Esophagus mucosa (tissue), 1 donor: ENCODE data around the gene CCDC61. TPM values are rescaled to one million over a fixed set of nuclear protein-coding genes. Genes with fewer than 3 reads are reported as not detected.
A peak's percentile ranks its signal among the peaks of the same experiment; 100 is the strongest.

Experiments used
- ATAC-seq: fragments of 200-7000 bp; cut with Tn5 transposase; one replicate; pipeline ENCODE4 v1.9.1; 2020
- total RNA-seq: library from RNA; stranded (reverse); gene quantifications from one replicate; pipeline ENCODE4 v1.2.4, GENCODE V29; 2023
- donor health status: DM: yes; HTN: yes; CAD: no.

The CCDC61 gene
- total RNA-seq, 1 donor from 2014 or later = 9.1 TPM

DNA sequence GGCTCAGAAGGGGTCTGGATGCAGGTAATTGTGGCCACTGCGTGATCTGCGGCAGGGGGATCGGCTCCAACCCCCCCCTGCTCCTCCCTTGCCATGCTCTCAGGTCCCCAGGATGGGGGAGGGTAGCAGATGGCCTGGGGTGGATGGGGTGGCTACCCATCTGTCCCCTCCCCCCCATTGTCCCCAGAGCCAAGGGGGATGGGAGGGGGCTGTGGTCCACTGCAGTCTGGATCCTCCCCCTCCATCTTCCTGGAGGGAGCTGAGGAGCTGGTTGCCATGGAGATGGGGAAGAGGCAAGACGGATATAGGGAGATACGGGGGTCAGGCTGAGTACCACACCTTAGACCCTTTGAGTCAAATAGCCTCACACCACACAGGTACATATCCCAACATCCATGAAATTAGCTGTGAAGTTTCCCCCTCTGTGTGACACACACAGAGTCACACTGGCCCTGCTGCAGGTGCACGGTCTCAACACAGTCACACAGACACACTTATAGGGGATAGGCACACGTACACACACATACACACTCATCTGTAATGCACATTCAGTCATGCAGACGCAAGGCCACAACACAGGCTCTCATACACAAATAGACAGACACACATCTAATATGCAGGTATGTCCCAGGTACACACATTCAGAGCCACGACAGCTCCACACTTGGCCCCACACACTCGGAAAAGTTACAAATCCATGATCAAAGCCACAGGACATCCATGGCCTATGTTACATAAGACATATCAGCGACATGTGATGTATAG is 19.8 kb upstream of the CCDC61 start:
- ATAC-seq = no peak

GRCh38 chr19:45976178-45976577 is 19.1 kb upstream of the CCDC61 start:
- no peak for ATAC-seq

DNA sequence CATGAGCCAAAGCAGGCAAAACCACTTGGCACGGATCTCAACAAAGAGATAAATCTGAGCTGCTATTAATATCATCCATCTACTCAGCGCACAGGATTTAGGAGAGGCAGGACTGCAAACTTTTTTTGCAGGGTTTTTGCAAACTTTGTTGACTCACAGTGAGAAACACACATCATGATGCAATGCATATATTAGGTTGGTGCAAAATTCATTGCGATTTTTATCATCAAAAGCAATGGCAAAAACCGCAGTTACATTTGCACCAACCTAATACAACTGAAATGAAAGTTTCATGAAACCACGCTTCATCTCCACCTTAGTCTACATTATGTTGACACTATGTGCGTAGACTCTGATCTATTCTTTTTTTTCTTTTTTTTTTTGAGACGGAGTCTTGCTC is 17.1 kb upstream of the CCDC61 start:
- no peak for ATAC-seq

DNA sequence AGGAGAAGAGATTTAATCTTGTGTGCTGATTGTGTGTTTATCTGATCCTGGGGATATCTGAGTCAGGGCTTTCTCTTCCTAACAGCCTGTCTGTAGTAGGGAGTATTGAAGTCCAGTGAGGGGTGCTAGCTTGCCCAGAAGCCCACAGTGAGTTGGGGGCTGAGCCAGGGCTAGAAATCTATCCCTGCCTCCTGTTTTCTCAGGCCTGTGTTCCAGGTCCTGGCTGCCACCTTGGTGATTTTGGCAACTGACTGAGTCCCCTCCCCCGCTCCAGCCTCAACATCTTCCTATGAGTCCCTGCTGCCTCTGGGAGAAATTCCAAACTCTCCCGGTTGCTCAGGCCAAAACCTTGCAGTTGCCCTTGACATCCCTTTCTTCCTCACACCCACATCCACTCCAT is 13.9 kb upstream of the CCDC61 start:
- ATAC-seq = no peak

DNA sequence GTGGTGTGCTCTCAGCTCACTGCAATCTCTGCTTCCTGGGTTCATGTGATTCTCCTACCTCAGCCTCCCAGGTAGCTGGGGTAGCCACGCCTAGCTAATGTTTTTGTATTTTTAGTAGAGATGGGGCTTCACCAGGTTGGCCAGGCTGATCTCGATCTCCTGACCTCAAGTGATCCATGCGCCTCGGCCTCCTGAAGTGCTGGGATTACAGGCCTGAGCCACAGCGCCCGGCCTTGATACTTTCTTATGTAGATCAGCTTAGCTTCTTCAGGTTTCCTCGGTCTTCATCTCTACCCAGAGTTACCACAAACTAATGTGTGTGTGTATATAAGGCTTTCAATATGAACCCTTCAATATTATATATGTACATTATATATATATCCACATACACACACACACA is 9.9 kb upstream of the CCDC61 start:
- no peak for ATAC-seq

DNA sequence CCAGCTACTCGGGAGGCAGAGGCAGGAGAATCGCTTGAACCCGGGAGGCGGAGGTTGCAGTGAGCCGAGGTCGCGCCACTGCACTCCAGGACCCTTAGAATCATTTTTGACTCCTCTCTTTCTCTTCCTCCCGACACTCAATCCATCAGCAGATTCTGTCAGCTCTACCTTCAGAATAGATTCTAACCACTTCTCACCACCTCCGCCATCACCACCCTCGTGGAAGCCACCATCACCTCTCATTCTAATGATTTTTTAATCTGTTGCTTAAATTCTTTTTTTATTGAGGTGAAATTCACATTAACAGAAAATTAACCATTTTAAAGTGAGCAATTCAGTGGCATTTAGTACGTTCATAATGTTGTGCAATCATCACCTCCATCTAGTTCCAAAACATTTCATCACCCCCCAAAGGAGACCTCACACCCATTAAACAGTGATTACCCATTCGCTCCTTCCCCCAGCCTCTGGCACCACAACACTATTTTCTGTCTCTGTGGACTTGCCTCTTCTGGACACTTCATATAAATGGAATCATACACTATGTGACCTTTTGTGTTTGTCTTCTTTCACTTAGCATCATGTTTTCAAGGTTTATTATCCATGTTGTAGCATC is 5.0 kb upstream of the CCDC61 start:
- ATAC-seq = no peak

- ATAC-seq = no peak
Measured at GRCh38 chr19:45994456-45994997, 740 bp upstream of the CCDC61 start.

- no peak for ATAC-seq
Measured at GRCh38 chr19:45995715-45996385, 583 bp downstream of the CCDC61 start.

DNA sequence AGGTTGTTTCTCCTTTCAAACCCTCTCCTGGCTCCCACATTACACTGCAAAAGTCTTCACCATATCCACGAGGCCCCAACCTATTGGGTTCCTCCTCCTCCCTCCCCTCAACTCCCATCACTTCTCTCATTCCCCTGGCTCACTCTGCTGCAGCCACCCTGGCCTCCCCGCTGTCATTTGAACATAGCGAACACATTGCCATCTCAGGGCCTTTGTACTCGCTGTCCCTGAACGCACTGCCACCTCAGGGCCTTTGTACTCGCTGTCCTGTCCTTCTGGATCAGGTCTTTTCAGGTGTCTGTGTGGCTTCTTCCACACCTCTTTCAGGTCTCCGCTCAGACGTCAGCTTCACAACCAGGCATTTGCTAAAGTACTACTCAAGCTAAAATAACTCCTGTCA is 1.7 kb downstream of the CCDC61 start:
- ATAC-seq = no peak

DNA sequence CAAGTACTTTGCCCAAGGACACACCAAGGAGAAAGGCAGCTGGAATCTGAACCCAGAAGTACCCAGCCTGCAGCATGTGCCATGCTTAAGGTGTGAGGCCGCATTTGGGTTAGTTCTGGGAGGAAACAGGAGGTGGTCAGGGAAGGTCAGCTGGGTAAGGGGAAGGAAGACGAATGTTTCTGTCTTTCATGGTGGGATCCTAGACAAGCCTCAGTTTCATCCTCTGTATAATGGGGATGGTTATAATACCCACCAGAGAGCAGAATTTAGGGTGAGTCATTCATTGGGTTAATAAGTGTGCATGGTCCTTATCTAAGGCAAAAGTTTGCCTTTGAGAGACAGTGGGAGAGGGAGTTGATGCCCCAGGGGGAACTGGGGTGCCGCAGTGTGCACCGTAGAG is 3.6 kb downstream of the CCDC61 start:
- ATAC-seq = no peak

DNA sequence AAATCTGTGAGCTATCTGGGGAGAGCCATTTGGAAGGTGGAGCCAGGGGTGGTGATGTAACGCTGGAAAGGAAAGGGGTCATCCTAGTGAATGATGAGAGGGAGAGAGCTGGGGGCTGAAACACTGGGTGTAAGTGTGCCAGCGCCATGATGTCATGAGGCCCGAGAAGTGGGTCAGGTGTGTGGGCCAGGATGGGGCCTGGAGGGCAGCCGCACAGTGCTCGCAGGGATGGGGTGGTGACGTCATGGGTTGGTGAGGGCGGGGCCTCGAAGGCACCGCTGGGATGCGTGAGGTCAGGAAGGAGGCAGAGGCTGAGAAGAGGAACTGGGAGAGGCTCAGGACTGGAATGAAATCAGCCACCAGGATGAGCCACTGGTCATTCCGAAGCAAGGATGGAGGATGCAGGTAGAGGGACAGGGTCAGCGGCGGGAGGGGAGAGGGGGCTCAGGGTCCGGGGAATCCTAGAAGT is 4.4 kb downstream of the CCDC61 start:
- no peak for ATAC-seq

- peak; percentile 63 for ATAC-seq
Measured at GRCh38 chr19:46000491-46001246, 5.4 kb downstream of the CCDC61 start.

DNA sequence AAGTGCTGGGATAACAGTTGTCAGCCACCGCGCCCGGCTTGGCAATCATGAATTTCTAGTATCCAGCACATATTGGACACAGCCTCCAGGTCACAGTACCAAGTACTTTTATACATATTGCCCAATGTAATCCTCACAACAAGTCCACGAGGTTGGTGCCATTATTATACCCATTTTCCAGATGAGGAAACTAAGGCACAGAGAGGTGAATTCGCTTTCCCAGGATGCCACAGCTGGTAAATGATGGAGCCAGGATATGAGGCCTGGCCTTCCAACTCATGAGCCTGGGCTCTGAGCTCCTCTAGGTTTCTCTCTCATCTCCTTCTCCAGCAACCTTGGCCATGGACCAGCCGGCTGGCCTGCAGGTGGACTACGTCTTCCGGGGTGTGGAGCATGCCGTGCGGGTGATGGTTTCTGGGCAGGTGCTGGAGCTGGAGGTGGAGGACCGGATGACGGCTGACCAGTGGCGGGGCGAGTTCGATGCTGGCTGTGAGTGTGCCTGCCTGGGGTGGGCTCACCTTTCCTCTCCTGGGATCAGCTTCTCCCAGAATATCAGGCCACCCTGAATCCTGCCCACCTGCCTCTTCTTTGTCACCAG is 7.5 kb downstream of the CCDC61 start:
- no peak for ATAC-seq

DNA sequence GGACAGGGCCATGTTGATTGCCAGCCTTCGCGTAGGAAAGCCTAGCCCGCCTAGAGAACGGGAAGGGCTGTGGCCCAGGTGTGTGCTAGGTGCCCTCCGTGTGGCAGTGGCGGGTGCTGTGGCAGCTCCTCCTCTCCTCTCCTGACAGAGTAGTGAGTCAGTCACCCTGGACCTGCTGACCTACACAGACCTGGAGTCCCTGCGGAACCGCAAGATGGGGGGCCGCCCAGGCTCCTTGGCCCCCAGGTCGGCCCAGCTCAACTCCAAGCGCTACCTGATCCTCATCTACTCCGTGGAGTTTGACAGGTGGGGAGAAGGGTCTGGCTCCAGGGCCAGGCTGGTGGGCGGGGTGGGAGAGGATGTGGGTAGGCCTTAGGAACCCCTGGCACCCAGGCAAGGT is 11.1 kb downstream of the CCDC61 start:
- no peak for ATAC-seq

DNA sequence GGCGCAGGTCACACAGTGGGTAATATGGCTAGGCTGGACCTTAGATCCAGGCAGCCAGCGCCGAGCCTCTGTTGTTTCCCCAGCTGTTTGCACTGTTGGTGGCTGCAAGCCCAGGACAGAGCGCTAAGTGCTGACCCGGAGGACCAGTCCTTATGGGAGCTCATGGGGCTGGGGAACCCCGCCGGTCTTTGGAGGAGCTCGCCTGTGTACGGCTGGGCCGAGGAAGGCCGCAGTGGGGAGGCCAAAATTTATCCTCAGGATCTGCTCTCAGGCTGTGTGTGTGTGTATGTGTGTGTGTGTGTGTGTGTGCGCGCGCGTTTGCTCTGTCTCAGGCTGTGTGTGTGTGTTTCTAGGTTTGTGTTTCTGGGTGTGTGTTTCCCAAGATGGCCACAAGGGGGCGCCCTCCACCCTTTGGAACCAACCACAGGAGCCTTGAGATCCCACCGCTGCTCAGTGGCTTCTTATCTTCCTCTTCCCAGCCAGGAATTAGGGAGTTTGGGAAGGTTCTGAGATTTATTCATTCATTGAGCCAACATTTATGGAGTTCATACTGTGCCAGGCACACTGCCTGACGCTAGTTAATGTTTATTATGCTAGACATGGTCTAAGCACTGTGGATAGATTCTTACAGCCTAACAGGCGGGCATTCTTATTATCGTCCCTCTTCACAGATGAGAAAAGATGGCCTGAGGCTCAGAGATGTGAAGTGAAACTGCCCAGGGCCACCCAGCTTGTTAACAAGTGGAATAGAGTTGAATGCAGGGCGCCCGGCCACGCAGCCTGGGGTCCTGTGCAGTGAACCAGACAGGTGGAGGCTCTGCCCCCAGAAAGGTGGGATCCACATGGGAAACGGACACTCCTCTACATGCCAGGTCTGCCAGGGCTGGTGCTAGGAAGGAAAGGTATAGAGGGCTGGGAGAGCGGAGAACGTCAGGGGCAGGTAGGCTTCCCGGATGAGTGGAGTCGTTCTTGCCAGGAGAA is 14.6 kb downstream of the CCDC61 start:
- peak; percentile 76 for ATAC-seq

GRCh38 chr19:46014534-46014933 is 19.3 kb downstream of the CCDC61 start:
- ATAC-seq = no peak

GRCh38 chr19:46014941-46015686 is 19.8 kb downstream of the CCDC61 start:
- ATAC-seq = peak; percentile 82

GRCh38 chr19:46015687-46016425 is 20.6 kb downstream of the CCDC61 start:
- ATAC-seq = peak; percentile 9

DNA sequence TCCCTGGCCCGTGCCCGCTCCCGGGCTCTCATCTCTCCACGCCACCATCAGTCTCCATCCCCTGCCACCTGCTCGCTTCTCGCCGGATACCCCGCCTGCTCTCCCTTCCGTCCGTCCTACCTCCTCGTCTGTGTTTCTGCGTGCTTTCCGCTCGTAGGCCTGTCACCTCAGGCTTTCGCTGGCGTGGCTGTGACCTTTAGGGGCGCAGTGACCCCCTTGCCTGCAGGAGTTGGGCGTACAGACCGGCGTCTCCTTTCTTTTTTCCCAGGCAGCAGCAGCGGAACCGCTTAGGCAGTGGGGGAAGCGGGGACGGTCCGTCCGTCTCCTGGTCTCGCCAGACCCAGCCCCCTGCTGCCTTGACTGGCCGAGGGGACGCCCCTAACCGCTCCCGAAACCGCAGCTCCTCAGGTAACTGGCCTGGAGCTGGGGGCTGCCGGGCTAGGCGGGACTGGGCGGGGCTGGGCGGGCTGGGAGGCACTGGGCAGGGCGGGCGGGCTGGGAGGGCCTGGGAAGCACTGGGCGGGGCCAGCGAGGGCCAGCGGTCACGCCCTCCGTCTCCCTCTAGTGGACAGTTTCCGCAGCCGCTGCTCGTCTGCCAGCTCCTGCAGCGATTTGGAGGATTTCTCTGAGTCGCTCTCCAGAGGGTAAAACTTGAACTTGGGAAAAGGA is 21.3 kb downstream of the CCDC61 start:
- peak; percentile 61 for ATAC-seq
